Measurements from ENCODE around the gene ZSCAN5A. TPM values are rescaled to one million over a fixed set of nuclear protein-coding genes. Genes with fewer than 3 reads are reported as not detected.
A peak's percentile ranks its signal among the peaks of the same experiment; 100 is the strongest.
"Not testable (repeated sequence)": the region's sequence is repeated elsewhere in the genome, so short reads cannot be mapped to it uniquely, and the experiment has no call there.

Gene ZSCAN5A
- total RNA-seq, 1 donor from 2014 or later, result 4.1 TPM

DNA sequence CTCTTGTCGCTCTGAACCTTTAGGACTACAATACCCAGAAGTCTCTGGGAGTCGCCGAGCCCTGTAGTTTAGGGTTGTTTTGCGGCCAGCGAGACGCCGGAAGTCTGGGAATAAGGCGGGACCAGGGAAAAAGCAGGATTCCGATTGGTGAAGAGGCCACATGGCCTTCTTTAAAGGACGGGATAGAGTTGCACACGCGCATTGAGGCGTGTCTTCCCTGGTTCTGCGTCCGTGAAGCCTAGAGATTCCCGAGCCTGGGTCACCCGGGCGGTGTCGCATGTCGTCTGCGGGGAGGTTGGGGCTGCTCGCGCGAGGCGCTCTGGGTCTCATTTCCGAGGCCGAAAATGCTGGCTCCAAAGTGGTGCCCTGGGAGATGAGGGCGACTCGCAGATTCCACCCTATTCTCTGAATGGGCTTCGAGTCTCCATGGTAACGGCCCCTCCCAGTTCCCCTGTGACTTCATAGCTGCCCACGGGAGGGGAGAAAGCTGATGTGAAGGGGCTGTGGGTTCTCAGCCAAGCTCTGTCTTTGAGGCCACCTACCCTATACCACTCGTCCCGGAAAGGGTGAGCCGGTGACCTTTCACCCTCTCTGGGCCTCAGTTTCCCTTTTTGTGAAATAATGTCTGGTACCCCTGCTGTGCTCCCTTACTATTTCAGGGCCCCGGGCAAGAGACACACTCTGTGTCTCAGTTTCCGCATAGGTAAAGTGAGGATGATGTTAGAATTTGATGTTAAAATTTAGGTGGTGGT is 614 bp upstream of the ZSCAN5A start:
- FAIRE-seq, result peak; percentile 64
- DNase-seq (ENCODE audit: low spot score in 2 of 2), result peak; percentile 82 to 87

DNA sequence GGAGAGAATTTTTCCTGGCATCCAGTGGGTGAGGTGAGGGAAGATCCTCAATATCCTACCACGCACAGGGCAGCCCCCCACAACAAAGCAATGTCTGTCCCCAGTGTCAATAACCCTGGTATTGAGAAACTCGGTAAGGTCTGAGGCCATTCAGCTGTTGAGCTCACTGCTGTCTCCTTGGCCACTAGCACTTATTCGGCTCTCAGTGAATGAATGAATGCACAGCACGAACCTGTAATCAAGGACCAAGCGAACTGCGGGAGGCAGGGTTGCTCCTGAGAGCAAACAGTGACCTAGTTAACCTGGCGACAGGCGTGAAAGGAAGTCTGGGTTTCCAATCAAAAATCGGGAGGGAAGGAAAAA is 640 bp downstream of the ZSCAN5A start:
- DNase-seq (ENCODE audit: low spot score in 2 of 2) (no peak), FAIRE-seq (no peak)

DNA sequence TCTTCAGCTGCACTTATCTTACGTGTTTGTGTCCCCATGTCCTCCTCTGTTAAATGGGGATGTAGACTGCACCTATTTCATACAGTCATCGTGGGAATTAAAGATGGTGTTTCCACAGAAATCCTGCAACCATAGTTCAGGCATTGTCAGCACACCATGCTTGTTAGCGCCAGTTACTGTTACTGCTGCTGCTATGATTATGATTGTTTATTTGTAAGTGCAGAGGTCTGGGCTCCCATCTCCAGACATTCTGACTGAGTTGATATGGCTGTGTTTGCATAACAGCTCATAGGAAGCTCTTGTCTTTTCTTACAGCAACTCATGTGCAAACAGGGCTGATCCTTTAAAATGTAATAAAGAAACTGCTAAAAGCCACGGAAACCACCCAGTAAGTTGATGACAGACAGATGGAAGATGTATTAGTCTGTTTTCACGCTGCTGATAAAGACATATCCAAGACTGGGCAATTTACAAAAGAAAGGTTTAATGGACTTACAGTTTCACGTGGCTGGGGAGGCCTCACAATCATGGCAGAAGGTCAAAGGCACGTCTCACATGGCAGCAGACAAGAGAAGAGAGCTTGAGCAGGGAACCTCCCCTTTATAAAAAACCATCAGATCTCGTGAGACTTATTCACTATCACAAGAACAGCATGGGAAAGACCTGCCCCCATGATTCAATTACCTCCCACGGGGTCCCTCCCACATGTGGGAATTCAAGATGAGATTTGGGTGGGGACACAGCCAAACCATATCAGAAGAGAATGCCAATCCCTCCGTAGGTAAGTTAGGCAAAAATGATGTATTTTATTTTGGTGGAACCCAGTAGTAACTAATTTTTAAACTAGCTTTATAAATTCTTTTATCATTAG is 1.6 kb downstream of the ZSCAN5A start:
- FAIRE-seq, result no peak

GRCh38 chr19:56312342-56312741 is 2.3 kb downstream of the ZSCAN5A start:
- FAIRE-seq, result no peak
- DNase-seq (ENCODE audit: low spot score in 2 of 2), result no peak

More for the DNA sequence above, 1.6 kb downstream of the ZSCAN5A start:
- no peak for DNase-seq (ENCODE audit: low spot score in 2 of 2)

DNA sequence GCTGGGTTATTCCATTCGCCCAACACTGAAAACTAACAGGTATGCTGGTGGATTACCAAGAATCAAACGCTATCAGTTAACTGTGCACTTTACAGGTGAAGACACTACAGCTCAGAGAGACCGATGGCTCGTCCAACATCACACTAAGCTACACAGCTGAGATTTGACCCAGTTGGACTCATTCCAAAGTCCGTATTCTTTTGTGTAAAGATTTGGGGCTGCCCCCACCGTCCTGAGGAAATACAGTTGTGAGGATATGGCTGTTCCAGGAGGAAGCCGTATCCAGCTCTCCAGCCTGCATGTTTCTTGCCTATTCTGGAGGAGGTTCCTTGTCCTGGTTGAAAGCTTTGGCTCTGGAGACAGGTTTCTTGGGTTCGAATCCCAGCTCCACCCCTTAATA is 4.2 kb downstream of the ZSCAN5A start:
- no peak for FAIRE-seq
- no peak for DNase-seq (ENCODE audit: low spot score in 2 of 2)

GRCh38 chr19:56309511-56310185 is 5.0 kb downstream of the ZSCAN5A start:
- DNase-seq (ENCODE audit: low spot score in 2 of 2), result no peak
- FAIRE-seq, result no peak

- FAIRE-seq, result no peak
Measured at GRCh38 chr19:56308792-56309191, 5.8 kb downstream of the ZSCAN5A start.

DNA sequence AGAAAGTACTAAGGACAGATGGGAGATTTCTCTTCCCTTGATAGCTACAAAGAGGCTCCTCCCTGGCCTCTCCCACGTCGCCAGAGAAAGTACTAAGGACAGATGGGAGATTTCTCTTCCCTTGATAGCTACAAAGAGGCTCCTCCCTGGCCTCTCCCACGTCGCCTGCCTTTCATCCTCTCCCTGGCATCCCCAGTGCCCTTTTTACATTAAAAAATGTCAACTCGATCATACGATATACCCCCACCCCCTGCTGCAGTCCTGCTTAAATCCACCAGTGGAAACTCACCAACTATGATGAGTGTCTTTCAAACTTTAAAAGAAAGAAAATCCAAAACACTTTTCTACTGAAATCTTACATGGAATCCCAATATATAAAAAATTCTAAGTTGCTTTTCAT is 7.6 kb downstream of the ZSCAN5A start:
- not testable (repeated sequence) for FAIRE-seq; DNase-seq (ENCODE audit: low spot score in 2 of 2)

More at GRCh38 chr19:56308792-56309191, 5.8 kb downstream of the ZSCAN5A start:
- DNase-seq (ENCODE audit: low spot score in 2 of 2), result no peak

DNA sequence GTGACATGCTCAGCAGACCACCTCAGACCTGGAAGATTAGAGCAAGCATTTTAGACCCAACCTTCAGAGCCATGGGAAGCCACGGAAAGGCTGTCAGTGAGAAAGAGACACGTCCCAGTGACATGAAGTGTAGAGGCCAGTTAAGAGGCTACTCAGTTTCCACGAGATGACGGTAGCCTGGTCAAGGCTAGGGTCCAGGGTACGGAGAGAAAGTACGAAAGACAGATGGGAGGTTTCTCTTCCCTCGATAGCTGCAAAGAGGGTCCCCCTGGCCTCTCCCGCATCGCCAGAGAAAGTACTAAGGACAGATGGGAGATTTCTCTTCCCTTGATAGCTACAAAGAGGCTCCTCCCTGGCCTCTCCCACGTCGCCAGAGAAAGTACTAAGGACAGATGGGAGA is 8.6 kb downstream of the ZSCAN5A start:
- FAIRE-seq (no peak), DNase-seq (ENCODE audit: low spot score in 2 of 2) (no peak)

DNA sequence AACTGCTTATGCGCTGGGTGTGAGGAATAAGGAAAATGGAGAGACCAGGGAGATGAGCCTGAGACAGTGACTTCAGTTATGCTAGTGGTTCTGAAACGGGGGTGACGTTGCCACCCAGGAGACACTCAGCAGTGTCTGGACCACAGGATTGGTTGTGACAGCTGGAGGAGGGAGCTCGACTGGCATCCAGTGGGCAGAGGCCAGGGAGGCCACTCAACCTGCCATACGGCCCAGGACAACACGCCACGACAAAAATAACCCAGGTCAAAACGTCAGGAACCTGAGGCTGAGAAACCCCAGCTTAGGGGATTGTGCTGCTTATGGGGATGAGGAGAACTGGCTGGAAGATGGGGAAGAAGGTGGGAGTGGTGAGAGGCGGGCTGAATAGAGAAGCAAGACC is 10.4 kb downstream of the ZSCAN5A start:
- FAIRE-seq (no peak), DNase-seq (ENCODE audit: low spot score in 2 of 2) (no peak)

DNA sequence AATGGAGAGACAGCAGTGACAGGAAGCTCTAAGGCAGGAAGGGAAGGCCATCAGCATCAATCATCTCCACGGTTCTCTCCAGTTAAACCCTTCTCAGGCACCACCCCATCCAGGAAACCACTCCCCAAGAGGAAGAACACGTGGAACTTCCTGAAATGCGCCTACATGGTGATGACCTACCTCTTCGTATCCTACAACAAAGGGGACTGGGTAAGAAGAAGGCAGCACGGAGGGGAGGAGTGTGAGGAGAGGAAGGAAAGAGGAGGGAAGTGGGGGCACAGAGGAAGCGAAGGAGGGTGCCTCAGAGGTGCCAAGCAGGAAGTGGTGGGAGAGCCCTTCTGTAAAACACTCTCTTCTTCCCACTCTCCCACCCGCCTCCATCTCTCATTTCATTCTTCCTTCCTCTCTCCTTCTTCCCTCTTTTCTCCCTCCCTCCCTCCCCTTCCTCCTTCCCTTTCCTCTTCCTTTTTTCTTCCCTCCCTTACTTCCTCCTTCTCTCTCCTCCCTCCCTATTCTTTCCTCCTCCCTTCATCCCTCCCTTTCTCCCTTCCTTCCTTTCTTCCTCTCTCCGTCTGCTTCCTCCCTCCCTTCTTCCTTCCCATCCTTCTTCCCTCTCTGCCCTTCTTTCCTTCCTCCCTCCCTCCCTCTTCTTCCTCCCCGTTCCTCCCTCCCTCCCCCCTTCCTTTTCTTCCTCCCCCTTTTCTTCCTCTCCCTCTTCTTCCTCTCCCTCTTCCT is 12.6 kb downstream of the ZSCAN5A start:
- DNase-seq (ENCODE audit: low spot score in 2 of 2), result no peak
- no peak for FAIRE-seq

DNA sequence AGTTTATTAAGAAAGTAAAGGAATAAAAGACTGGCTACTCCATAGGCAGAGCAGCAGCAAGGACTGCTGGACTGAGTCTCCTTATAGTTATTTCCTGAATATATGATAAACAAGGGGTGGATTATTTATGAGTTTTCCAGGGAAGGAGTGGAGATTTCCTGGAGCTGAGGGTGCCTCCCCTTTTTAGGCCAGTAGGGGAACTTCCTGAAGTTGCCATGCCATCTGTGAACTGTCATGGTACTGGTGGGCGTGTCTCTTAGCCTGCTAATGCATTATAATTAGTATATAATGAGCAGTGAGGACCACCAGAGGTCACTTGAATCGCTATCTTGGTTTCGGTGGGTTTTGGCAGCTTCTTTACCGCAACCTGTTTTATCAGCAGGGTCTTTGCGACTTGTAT is 13.5 kb downstream of the ZSCAN5A start:
- DNase-seq (ENCODE audit: low spot score in 2 of 2) (no peak), FAIRE-seq (no peak)

GRCh38 chr19:56299688-56300087 is 15.0 kb downstream of the ZSCAN5A start:
- FAIRE-seq, result no peak
- DNase-seq (ENCODE audit: low spot score in 2 of 2), result no peak

DNA sequence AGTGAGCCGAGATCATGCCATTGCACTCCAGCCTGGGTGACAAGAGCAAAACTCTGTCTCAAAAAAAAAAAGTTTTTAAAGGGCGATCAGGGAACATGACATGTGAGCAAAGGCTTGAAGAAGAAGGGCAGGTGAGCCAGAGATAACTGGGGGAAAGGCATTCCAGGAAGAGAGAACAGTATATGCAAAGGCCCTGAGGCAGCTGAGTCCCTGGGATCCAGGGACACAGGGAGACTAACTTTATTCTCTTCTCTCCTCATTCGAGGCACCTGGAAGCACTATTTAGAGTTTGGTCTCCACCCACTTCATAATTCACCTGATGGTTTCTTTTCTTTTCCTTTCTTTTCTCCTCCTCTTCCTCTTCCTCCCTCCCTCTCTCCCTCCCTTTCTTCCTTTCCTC is 17.6 kb downstream of the ZSCAN5A start:
- no peak for DNase-seq (ENCODE audit: low spot score in 2 of 2)
- FAIRE-seq, result no peak

DNA sequence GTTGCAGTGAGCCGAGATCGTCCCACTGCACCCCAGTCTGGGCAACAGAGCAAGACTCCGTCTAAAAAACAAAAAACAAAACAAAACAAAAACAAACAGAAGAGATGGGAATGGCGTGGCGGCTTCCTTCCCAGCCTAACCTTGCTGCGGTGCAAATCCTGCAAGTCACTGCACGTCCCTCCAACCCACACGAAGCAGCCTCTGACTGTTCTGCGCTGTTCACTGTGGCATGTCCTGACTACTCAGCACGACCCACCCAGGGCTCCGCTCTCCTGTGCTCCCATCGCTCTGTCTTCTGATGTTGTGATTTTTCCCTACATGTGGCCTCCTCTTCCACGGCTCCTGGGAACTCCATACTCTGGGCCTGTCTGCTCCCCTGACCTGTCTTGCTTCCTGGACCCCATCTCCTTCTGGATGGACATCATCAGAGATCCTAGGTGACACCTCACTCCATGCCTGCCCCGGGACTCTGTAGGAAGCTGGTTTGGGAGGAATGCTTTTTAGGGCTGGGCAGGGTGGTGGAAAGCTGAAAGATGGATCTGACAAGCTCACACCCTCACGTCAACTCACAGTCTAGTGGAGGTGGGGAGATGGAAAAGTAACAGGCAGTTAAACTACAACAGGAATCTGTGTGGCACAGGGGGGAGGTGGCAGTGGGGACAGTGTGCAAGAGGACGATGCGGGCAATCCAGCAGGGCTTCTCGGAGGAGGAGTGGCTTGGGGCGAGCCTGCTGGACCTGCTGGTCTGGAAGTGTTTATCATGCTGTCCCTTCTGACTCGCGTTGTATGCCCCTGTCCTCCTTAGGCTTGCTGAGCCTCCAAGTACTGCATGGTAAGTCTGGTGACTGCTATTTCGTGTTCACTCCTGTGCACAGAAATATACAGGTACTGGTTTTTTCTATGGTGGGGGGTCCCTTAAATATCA is 18.8 kb downstream of the ZSCAN5A start:
- DNase-seq (ENCODE audit: low spot score in 2 of 2) (no peak), FAIRE-seq (no peak)

- DNase-seq (ENCODE audit: low spot score in 2 of 2), result peak in 1 of 2 donors; percentile 23
- no peak for FAIRE-seq
Measured at GRCh38 chr19:56294549-56294948, 20.1 kb downstream of the ZSCAN5A start.

DNA sequence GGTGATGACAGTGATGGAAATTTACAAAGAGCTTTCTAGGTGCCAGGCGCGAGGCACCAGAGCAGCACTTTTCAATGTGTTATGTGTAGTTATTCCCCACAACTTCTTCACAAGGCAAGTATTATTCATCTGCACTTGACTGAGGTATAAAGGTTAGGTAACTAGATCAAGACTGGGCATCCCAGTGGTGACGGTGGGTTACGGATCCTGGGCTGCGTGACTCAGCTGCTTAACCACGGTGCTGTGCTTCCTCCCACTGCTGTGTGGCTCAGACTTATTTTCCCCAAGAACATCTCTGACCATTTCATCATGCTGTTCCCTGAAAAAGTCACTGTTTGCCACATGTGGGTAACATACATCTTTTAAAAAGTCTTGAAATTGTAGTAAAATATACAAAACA is 22.8 kb downstream of the ZSCAN5A start:
- no peak for DNase-seq (ENCODE audit: low spot score in 2 of 2)
- no peak for FAIRE-seq

DNA sequence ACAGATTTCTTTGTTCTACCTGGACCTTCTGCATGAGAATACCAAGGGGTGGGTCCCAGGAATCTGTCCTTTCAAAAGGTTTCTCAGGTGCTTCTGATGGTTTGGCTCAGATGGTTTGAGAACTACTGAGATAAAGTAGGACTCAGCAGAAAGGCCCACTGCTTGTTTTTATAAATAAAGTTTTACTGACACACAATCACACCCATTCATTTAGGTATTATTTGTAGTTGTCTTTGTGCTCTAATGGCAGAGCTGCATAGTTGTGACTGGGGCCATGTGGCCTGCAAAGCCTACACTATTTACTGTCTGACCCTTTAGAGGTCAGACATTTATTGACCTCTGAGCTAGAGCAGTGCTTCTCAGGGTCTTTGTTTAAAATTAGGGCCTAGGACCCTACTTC is 24.5 kb downstream of the ZSCAN5A start:
- no peak for DNase-seq (ENCODE audit: low spot score in 2 of 2)

DNA sequence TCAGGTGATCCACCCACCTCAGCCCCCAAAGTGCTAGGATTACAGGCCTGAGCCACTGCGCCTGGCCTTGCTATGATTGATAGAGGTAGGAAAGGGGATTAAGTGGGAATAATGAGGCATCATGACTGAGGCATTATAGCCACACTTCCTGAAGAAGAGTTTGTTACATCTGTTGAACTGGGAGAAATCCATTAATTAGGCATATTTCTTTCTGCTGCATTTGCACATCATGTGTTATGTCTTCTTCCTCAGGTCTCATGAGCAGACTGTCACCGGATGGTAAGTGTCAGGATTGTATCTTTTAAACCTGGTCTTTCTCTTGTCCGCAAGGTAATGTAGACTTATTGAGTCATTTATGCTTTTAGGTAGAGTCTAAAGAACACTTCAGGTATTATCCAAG is 29.9 kb downstream of the ZSCAN5A start:
- no peak for FAIRE-seq
- no peak for DNase-seq (ENCODE audit: low spot score in 2 of 2)

More for the DNA sequence above, 24.5 kb downstream of the ZSCAN5A start:
- FAIRE-seq, result no peak
